Liver (tissue), 9 donors: ENCODE data around the gene CPLANE1. TPM values are rescaled to one million over a fixed set of nuclear protein-coding genes. Genes with fewer than 3 reads are reported as not detected.
"Not testable (repeated sequence)": the region's sequence is repeated elsewhere in the genome, so short reads cannot be mapped to it uniquely, and the experiment has no call there.

Experiments used
- DNase-seq: peaks from one replicate; pipeline ENCODE4 v3.0.0-alpha.2; 2017; ENCODE audit warnings: low spot score
- H3K27ac ChIP-seq, 2 donors: one replicate each; pipeline ENCODE4 v1.7.0; 2013; ENCODE audit warnings: inconsistent platforms in 2 of 2, low read length in 2 of 2, control low read depth in 1 of 2, low read depth in 1 of 2, mild to moderate bottlenecking in 1 of 2
- H3K27me3 ChIP-seq, 4 donors: one replicate each; pipeline versions ENCODE4 v1.6.1 to v1.7.0; 2013; ENCODE audit warnings: low read length in 3 of 4, inconsistent platforms in 1 of 4, mild to moderate bottlenecking in 1 of 4, moderate library complexity in 1 of 4; ENCODE audit not compliant: control insufficient read depth in 4 of 4, insufficient read depth in 4 of 4
- H3K36me3 ChIP-seq, 4 donors: one replicate each; pipeline versions ENCODE4 v1.6.1 to v1.7.0; 2013; ENCODE audit warnings: low read length in 3 of 4, mild to moderate bottlenecking in 3 of 4, low read depth in 1 of 4, moderate library complexity in 1 of 4; ENCODE audit not compliant: control insufficient read depth in 4 of 4, insufficient read depth in 3 of 4
- H3K4me1 ChIP-seq, 4 donors: one replicate each; pipeline versions ENCODE4 v1.6.1 to v1.7.0; 2013; ENCODE audit warnings: low read length in 3 of 4, mild to moderate bottlenecking in 3 of 4, moderate library complexity in 1 of 4; ENCODE audit not compliant: control insufficient read depth in 4 of 4, insufficient read depth in 4 of 4
- H3K4me3 ChIP-seq, 3 donors: one replicate each; pipeline versions ENCODE4 v1.6.1 to v1.7.0; 2013; ENCODE audit warnings: low read length in 3 of 3, control low read depth in 1 of 3, low read depth in 1 of 3, mild to moderate bottlenecking in 1 of 3
- H3K9ac ChIP-seq, 2 donors: one replicate each; pipeline ENCODE4 v1.7.0; 2013; ENCODE audit warnings: low read length in 2 of 2, mild to moderate bottlenecking in 2 of 2, moderate library complexity in 2 of 2, control low read depth in 1 of 2, low read depth in 1 of 2
- H3K9me3 ChIP-seq, 4 donors: one replicate each; pipeline versions ENCODE4 v1.6.1 to v1.7.0; 2013; ENCODE audit warnings: low read length in 3 of 4; ENCODE audit not compliant: control insufficient read depth in 4 of 4
- FOXA1 ChIP-seq: IDR thresholded peaks from 2 replicates; pipeline ENCODE4 v1.6.1; 2016; ENCODE audit warnings: antibody characterized with exemption
- FOXA2 ChIP-seq: IDR thresholded peaks from 2 replicates; pipeline ENCODE4 v1.6.1; 2016; ENCODE audit warnings: antibody characterized with exemption
- HNF4A ChIP-seq, 2 donors: conservative IDR thresholded peaks; 2 replicates each; pipeline ENCODE4 v1.6.1; 2016; ENCODE audit warnings: antibody characterized with exemption in 2 of 2, mild to moderate bottlenecking in 2 of 2
- JUND ChIP-seq, 2 donors: IDR thresholded peaks; 2 replicates each; pipeline ENCODE4 v1.6.1; 2016; ENCODE audit warnings: antibody characterized with exemption in 2 of 2
- NR2F2 ChIP-seq: IDR thresholded peaks from 2 replicates; pipeline ENCODE4 v1.6.1; 2016; ENCODE audit warnings: antibody characterized with exemption
- RAD21 ChIP-seq, 2 donors: IDR thresholded peaks; 2 replicates each; pipeline ENCODE4 v1.6.1; 2016; ENCODE audit warnings: antibody characterized with exemption in 2 of 2, mild to moderate bottlenecking in 2 of 2
- REST ChIP-seq: IDR thresholded peaks from 2 replicates; pipeline ENCODE4 v1.6.1; 2016; ENCODE audit warnings: antibody characterized with exemption, mild to moderate bottlenecking
- RXRA ChIP-seq, 2 donors: IDR thresholded peaks; 2 replicates each; pipeline ENCODE4 v1.6.1; 2017 to 2018; ENCODE audit warnings: antibody characterized with exemption in 2 of 2, mild to moderate bottlenecking in 1 of 2
- SP1 ChIP-seq: IDR thresholded peaks from 2 replicates; pipeline ENCODE4 v1.6.1; 2018; ENCODE audit warnings: antibody characterized with exemption, mild to moderate bottlenecking
- YY1 ChIP-seq: IDR thresholded peaks from 2 replicates; pipeline ENCODE4 v1.6.1; 2016; ENCODE audit warnings: antibody characterized with exemption, mild to moderate bottlenecking
- WGBS: extraction: QIAGEN DNeasy Blood & Tissue Kit; methylation state at CpG from one replicate; pipeline ENCODE4 v1.1.7; 2013; 5-methylcytosine and 5-hydroxymethylcytosine counted together
- polyA plus RNA-seq, 2 donors: library from polyadenylated mRNA; stranded (reverse) in 1 of 2; unstranded in 1 of 2; fragments of 200-250 nt in 1 of 2; fragments of >200 nt in 1 of 2; fragmentation: Nextera tagmentation in 1 of 2; extraction: Ambion mirVana in 1 of 2; gene quantifications; one replicate each; pipeline versions ENCODE4 v1.2.1 to v1.2.3, GENCODE V29; 2013 to 2015
- total RNA-seq, 2 donors: library from RNA; depleted of rRNA; stranded (reverse); fragments of >200 nt; gene quantifications; one replicate each; pipeline ENCODE4 v1.2.3, GENCODE V29; 2014
- donor health status: healthy.
- donor health status: healthy.
- donor health status: healthy.
- donor health status: healthy.
- donor health status: healthy.

Gene CPLANE1
- 10 to 100 TPM in 1 of 2 donors, 1 to 10 TPM in 1; 5.0 to 11.6 TPM for total RNA-seq
- polyA plus RNA-seq, result 1 to 10 TPM in 1 of 2 donors, under 1 TPM in 1; 0.75 to 2.6 TPM

- H3K4me3 ChIP-seq, result peak within 1 kb of the TSS; percentile 71 to 89 (median 87)
- H3K27me3 ChIP-seq, result no peaks in the 10 kb centered on the region
- H3K36me3 ChIP-seq, result no peaks in the 10 kb centered on the region
- peak; percentile 31 for TF ChIP-seq REST
- TF ChIP-seq HNF4A (conservative IDR thresholded peaks at IDR 0.05), result peak in 1 of 2 donors; percentile 15
- no peak for TF ChIP-seq RAD21 (IDR thresholded peaks at IDR 0.05)
- TF ChIP-seq RXRA (IDR thresholded peaks at IDR 0.05), result peak; percentile 21 to 33
- no peak for TF ChIP-seq NR2F2
- no peak for TF ChIP-seq YY1
- TF ChIP-seq FOXA2, result no peak
- no peak for TF ChIP-seq SP1
- DNase-seq, result peak; percentile 73
- H3K27ac ChIP-seq, result peak within 1 kb of the TSS; percentile 70 to 88
- no peaks in the 10 kb centered on the region for H3K9me3 ChIP-seq
- peak within 1 kb of the TSS; percentile 74 to 87 for H3K9ac ChIP-seq
- peaks cover 3 to 6% (median 4%) of the 10 kb centered on the region in 4 donors for H3K4me1 ChIP-seq
- WGBS, result 1% methylated on average over 88 of the region's 88 CpGs
Measured at GRCh38 chr5:37248970-37249814, at the start of gene CPLANE1. CPLANE1 (minus strand) TSS chr5:37249376; CDS start chr5:37247698, 1,678 bp downstream.

GRCh38 chr5:37296313-37296712 is 47.1 kb upstream of the CPLANE1 start:
- DNase-seq, H3K27ac ChIP-seq, H3K27me3 ChIP-seq, H3K9ac ChIP-seq, H3K4me3 ChIP-seq, H3K4me1 ChIP-seq, H3K9me3 ChIP-seq: not testable (repeated sequence)
- 94% methylated on average over 7 of the region's 7 CpGs for WGBS
- peaks cover 12 to 52% (median 33%) of the 10 kb centered on the region in 4 donors for H3K36me3 ChIP-seq

GRCh38 chr5:37283214-37283820 is 34.1 kb upstream of the CPLANE1 start:
- TF ChIP-seq FOXA2, result no peak
- TF ChIP-seq FOXA1, result no peak
- TF ChIP-seq JUND (IDR thresholded peaks at IDR 0.05), result no peak
- WGBS, result 94% methylated on average over 5 of the region's 5 CpGs

More at GRCh38 chr5:37283214-37283820, 34.1 kb upstream of the CPLANE1 start:
- Histone ChIP-seq H3K27me3 (no peaks in the 10 kb centered on the region), H3K4me3 (no peak overlapping the region), H3K4me1 (no peaks in the 10 kb centered on the region), H3K9me3 (no peaks in the 10 kb centered on the region), H3K27ac (no peak overlapping the region), H3K36me3 (no peaks in the 10 kb centered on the region), H3K9ac (no peak overlapping the region)
- DNase-seq, result no peak
